Stomach (tissue), 4 donors: Measurements from ENCODE around the gene TTLL11.

Experiments
- EP300 ChIP-seq: sonication (generic); formaldehyde crosslinking; IDR thresholded peaks from one replicate; pipeline ENCODE4 v1.6.1; 2017; ENCODE audit warnings: antibody characterized with exemption
- POLR2A ChIP-seq, 4 donors: fragments of 450-650 bp; IDR thresholded peaks; one replicate each; pipeline ENCODE4 v1.6.1; 2016; ENCODE audit warnings: antibody characterized with exemption in 4 of 4, control low read depth in 2 of 4, mild to moderate bottlenecking in 1 of 4, moderate library complexity in 1 of 4
- POLR2AphosphoS5 ChIP-seq, 3 donors: sonication (generic); formaldehyde crosslinking; IDR thresholded peaks; one replicate each; pipeline ENCODE4 v1.6.1; 2016; ENCODE audit warnings: antibody characterized with exemption in 3 of 3
- TF ChIP-seq, protein P1 (sequence below), 7 experiments: fragments of 450-650 bp in 4 of 7; fragments of 200-600 bp in 3 of 7; sonication (generic) in 3 of 7; IDR thresholded peaks; one replicate each; pipeline ENCODE4 v1.5.1; 2016 to 2019; ENCODE audit warnings: antibody characterized with exemption in 7 of 7, control low read depth in 2 of 7, mild to moderate bottlenecking in 1 of 7

DNA sequence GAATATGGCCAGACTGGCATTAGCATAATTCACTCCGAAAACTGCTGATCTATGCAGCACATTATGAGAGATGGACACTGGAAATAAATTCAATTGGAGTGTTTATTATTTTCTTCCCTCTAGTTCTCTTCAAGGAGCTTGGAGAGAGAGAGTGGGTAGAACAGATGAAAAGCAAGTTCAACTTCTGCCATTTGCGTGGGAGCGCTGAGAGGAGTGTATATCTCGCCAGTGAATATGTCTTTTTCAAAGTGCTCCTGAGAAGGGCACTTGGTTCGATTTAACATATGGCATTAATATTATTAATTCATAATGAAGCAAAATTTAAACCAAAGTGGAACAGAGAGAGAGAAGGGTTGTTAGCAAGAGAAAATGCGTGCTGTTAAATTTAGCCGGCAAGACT, 227.2 kb downstream of the TTLL11 start:
- TF ChIP-seq, protein P1, sequence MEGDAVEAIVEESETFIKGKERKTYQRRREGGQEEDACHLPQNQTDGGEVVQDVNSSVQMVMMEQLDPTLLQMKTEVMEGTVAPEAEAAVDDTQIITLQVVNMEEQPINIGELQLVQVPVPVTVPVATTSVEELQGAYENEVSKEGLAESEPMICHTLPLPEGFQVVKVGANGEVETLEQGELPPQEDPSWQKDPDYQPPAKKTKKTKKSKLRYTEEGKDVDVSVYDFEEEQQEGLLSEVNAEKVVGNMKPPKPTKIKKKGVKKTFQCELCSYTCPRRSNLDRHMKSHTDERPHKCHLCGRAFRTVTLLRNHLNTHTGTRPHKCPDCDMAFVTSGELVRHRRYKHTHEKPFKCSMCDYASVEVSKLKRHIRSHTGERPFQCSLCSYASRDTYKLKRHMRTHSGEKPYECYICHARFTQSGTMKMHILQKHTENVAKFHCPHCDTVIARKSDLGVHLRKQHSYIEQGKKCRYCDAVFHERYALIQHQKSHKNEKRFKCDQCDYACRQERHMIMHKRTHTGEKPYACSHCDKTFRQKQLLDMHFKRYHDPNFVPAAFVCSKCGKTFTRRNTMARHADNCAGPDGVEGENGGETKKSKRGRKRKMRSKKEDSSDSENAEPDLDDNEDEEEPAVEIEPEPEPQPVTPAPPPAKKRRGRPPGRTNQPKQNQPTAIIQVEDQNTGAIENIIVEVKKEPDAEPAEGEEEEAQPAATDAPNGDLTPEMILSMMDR (IDR thresholded peaks at IDR 0.05), result no peak
- no peak for TF ChIP-seq POLR2A (IDR thresholded peaks at IDR 0.05)
- TF ChIP-seq EP300, result no peak
- TF ChIP-seq POLR2AphosphoS5 (IDR thresholded peaks at IDR 0.05), result no peak
